Brain microvascular endothelial cell (primary cell): Measurements from ENCODE around the gene MYT1.

Source experiments
- DNase-seq: peaks from one replicate; pipeline ENCODE4 v3.0.0-alpha.2; 2020
- H3K27ac ChIP-seq: fragments of 250-450 bp; sonication (Bioruptor Pico); 2 replicates; pipeline ENCODE4 v1.5.1; 2020; ENCODE audit warnings: mild to moderate bottlenecking, moderate library complexity
- H3K27me3 ChIP-seq: fragments of 250-450 bp; sonication (Bioruptor Pico); replicated peaks from 2 replicates; pipeline ENCODE4 v1.5.1; 2020; ENCODE audit warnings: mild to moderate bottlenecking
- H3K36me3 ChIP-seq: fragments of 250-450 bp; sonication (Bioruptor Pico); replicated peaks from 2 replicates; pipeline ENCODE4 v1.5.1; 2020; ENCODE audit warnings: mild to moderate bottlenecking
- H3K4me3 ChIP-seq: 2 replicates; pipeline ENCODE4 v1.5.1; 2011; ENCODE audit warnings: low read depth, mild to moderate bottlenecking, control low read depth, low read length, moderate library complexity
- CTCF ChIP-seq: IDR thresholded peaks from 2 replicates; pipeline ENCODE4 v1.5.1; 2011; ENCODE audit warnings: low read depth, mild to moderate bottlenecking, moderate library complexity, low read length, control low read depth, inconsistent platforms; ENCODE audit errors: missing control alignments
- in situ Hi-C: cut with HindIII; loops from 2 replicates; pipeline ENCODE4 v1.10.0; 2017; ENCODE audit warnings: low sequenced_read_pairs, low pct_ligation_motif_present

The MYT1 gene

GRCh38 chr20:64217539-64218221 lies 53.4 kb downstream of the MYT1 start:
- no peak for DNase-seq
- in situ Hi-C loops, result no loop called here
- Histone ChIP-seq H3K36me3 (no peaks in the 10 kb centered on the region), H3K27ac (no peak overlapping the region), H3K27me3 (peaks cover 19% of the 10 kb centered on the region), H3K4me3 (no peak overlapping the region)
- TF ChIP-seq CTCF, result no peak

- H3K36me3 ChIP-seq, result no peaks in the 10 kb centered on the region
- DNase-seq, result no peak
- H3K27me3 ChIP-seq, result peaks cover 19% of the 10 kb centered on the region
- H3K4me3 ChIP-seq, result no peak overlapping the region
- no peak for TF ChIP-seq CTCF
- in situ Hi-C loops, result no loop called here
- H3K27ac ChIP-seq, result no peak overlapping the region
These were observed 55.0 kb downstream of the MYT1 start for GRCh38 chr20:64219202-64219601.

GRCh38 chr20:64219730-64220129 lies 55.5 kb downstream of the MYT1 start:
- no peak overlapping the region for H3K4me3 ChIP-seq
- peaks cover 19% of the 10 kb centered on the region for H3K27me3 ChIP-seq
- in situ Hi-C loops, result no loop called here
- DNase-seq, result no peak
- TF ChIP-seq CTCF, result no peak
- no peak overlapping the region for H3K27ac ChIP-seq
- no peaks in the 10 kb centered on the region for H3K36me3 ChIP-seq

- Histone ChIP-seq H3K27me3 (peaks cover 19% of the 10 kb centered on the region), H3K4me3 (no peak overlapping the region), H3K27ac (no peak overlapping the region), H3K36me3 (no peaks in the 10 kb centered on the region)
- in situ Hi-C loops, result no loop called here
- no peak for DNase-seq
- no peak for TF ChIP-seq CTCF
These were observed 56.2 kb downstream of the MYT1 start for GRCh38 chr20:64220420-64220819.

- peaks cover 19% of the 10 kb centered on the region for H3K27me3 ChIP-seq
- TF ChIP-seq CTCF, result no peak
- no peaks in the 10 kb centered on the region for H3K36me3 ChIP-seq
- no peak overlapping the region for H3K4me3 ChIP-seq
- in situ Hi-C loops, result no loop called here
- DNase-seq, result no peak
- no peak overlapping the region for H3K27ac ChIP-seq
These were observed 56.8 kb downstream of the MYT1 start for GRCh38 chr20:64220891-64221527.
